IMR-90 (cell line): ENCODE data around the gene TMCC1. TPM values are rescaled to one million over a fixed set of nuclear protein-coding genes. Genes with fewer than 3 reads are reported as not detected.

Source experiments
- ATAC-seq: fragments of 200-7000 bp; cut with Tn5 transposase; 2 replicates; pipeline ENCODE4 v1.9.1; 2020; ENCODE audit warnings: low read depth, mild to moderate bottlenecking, moderate library complexity
- BruUV-seq: library from RNA; stranded (reverse); fragments of 400-500 nt; replicated peaks from 2 replicates; lab custom pipeline; 2021; lab: Mats Ljungman, UMichigan
- CTCF ChIA-PET: fragments of 300-600 bp; formaldehyde crosslinking; extraction: SDS; loops from one replicate; lab custom pipeline; 2021; ENCODE audit warnings: antibody characterized with exemption; lab: Yijun Ruan, JAX
- POLR2A ChIA-PET: fragments of 300-600 bp; sonication (Branson Sonifier 250); formaldehyde crosslinking; loops from one replicate; lab custom pipeline; 2022; ENCODE audit warnings: antibody characterized with exemption; ENCODE audit not compliant: unreplicated experiment; lab: Charles Lee
- DNase-seq: peaks from one replicate; pipeline ENCODE4 v3.0.0; 2013
- H2AFZ ChIP-seq: replicated peaks from 2 replicates; pipeline ENCODE3; 2013; ENCODE audit warnings: low read length, mild to moderate bottlenecking; ENCODE audit not compliant: poor library complexity
- H2AK5ac ChIP-seq: 2 replicates; pipeline ENCODE4 v1.6.1; 2013; ENCODE audit warnings: low read depth, low read length, inconsistent platforms
- H2AK9ac ChIP-seq: replicated peaks from 2 replicates; pipeline ENCODE3; 2013; ENCODE audit warnings: mild to moderate bottlenecking, low read depth, low read length, moderate library complexity; ENCODE audit not compliant: poor library complexity
- H2BK120ac ChIP-seq: 2 replicates; pipeline ENCODE4 v1.6.1; 2013; ENCODE audit warnings: low read depth, low read length, inconsistent platforms
- H2BK15ac ChIP-seq: 3 replicates; pipeline ENCODE4 v1.6.1; 2013; ENCODE audit warnings: low read depth, low read length, inconsistent platforms
- H2BK20ac ChIP-seq: 2 replicates; pipeline ENCODE4 v1.6.1; 2013; ENCODE audit warnings: low read depth, mild to moderate bottlenecking, inconsistent platforms, low read length, moderate library complexity
- H2BK5ac ChIP-seq: 2 replicates; pipeline ENCODE4 v1.6.1; 2013; ENCODE audit warnings: mild to moderate bottlenecking, low read depth, low read length, inconsistent platforms; ENCODE audit not compliant: poor library complexity, severe bottlenecking
- H3K14ac ChIP-seq: replicated peaks from 2 replicates; pipeline ENCODE4 v1.6.1; 2013; ENCODE audit warnings: low read depth, low read length, inconsistent platforms
- H3K18ac ChIP-seq: 2 replicates; pipeline ENCODE4 v1.6.1; 2013; ENCODE audit warnings: low read depth, low read length, control low read depth
- H3K23ac ChIP-seq: 2 replicates; pipeline ENCODE4 v1.6.1; 2013; ENCODE audit warnings: low read depth, low read length, inconsistent platforms
- H3K27ac ChIP-seq: 2 replicates; pipeline ENCODE4 v1.5.1; 2013; ENCODE audit warnings: mild to moderate bottlenecking, control low read depth, low read length; ENCODE audit not compliant: insufficient read depth
- H3K27me3 ChIP-seq: 2 replicates; pipeline ENCODE4 v1.6.1; 2013; ENCODE audit warnings: low read length; ENCODE audit not compliant: control insufficient read depth, insufficient read depth
- H3K36me3 ChIP-seq: 2 replicates; pipeline ENCODE4 v1.6.1; 2013; ENCODE audit warnings: low read length, mixed read lengths; ENCODE audit not compliant: control insufficient read depth, insufficient read depth
- H3K4ac ChIP-seq: 2 replicates; pipeline ENCODE4 v1.6.1; 2013; ENCODE audit warnings: low read depth, low read length, inconsistent platforms
- H3K4me1 ChIP-seq: 2 replicates; pipeline ENCODE4 v1.6.1; 2013; ENCODE audit warnings: low read length, mixed read lengths; ENCODE audit not compliant: control insufficient read depth, insufficient read depth
- H3K4me2 ChIP-seq: 2 replicates; pipeline ENCODE4 v1.6.1; 2013; ENCODE audit warnings: low read depth, mild to moderate bottlenecking, control low read depth, low read length, moderate library complexity
- H3K4me3 ChIP-seq: 2 replicates; pipeline ENCODE4 v1.5.1; 2013; ENCODE audit warnings: low read depth, mild to moderate bottlenecking, control low read depth, low read length, moderate library complexity; ENCODE audit not compliant: insufficient read depth
- H3K56ac ChIP-seq: 2 replicates; pipeline ENCODE4 v1.6.1; 2013; ENCODE audit warnings: low read length, inconsistent platforms; ENCODE audit not compliant: insufficient read depth; ENCODE audit errors: extremely low read depth
- H3K79me1 ChIP-seq, 2 experiments: 2 replicates each; pipeline ENCODE4 v1.6.1; 2013; ENCODE audit warnings: low read length in 2 of 2, inconsistent platforms in 1 of 2, low read depth in 1 of 2
- H3K9ac ChIP-seq: 2 replicates; pipeline ENCODE4 v1.6.1; 2013; ENCODE audit warnings: low read depth, low read length, control low read depth
- H3K9me1 ChIP-seq: 2 replicates; pipeline ENCODE4 v1.6.1; 2013; ENCODE audit warnings: low read length, inconsistent platforms; ENCODE audit not compliant: insufficient read depth
- H3K9me3 ChIP-seq: 2 replicates; pipeline ENCODE4 v1.6.1; 2013; ENCODE audit warnings: low read length; ENCODE audit not compliant: control insufficient read depth, insufficient read depth
- H4K20me1 ChIP-seq: 2 replicates; pipeline ENCODE4 v1.6.1; 2013; ENCODE audit warnings: low read length, inconsistent platforms; ENCODE audit not compliant: insufficient read depth
- H4K5ac ChIP-seq: 2 replicates; pipeline ENCODE4 v1.6.1; 2013; ENCODE audit warnings: mild to moderate bottlenecking, low read depth, low read length, control low read depth
- H4K8ac ChIP-seq, 2 experiments: 2 replicates each; pipeline ENCODE4 v1.6.1; 2013; ENCODE audit warnings: low read depth in 2 of 2, low read length in 2 of 2, control low read depth in 1 of 2, inconsistent platforms in 1 of 2
- H4K91ac ChIP-seq: 2 replicates; pipeline ENCODE4 v1.6.1; 2013; ENCODE audit warnings: low read depth, low read length, inconsistent platforms; ENCODE audit not compliant: insufficient read depth
- CEBPB ChIP-seq: IDR thresholded peaks from 2 replicates; pipeline ENCODE4 v1.6.1; 2012; ENCODE audit warnings: low read depth, low read length, improper control_type of control experiment
- CTCF ChIP-seq: conservative IDR thresholded peaks from 2 replicates; pipeline ENCODE4 v1.5.1; 2012; ENCODE audit warnings: mild to moderate bottlenecking, low read depth, low read length, improper control_type of control experiment
- FOS ChIP-seq: fragments of 150-350 bp; IDR thresholded peaks from 2 replicates; pipeline ENCODE4 v1.6.1; 2016; ENCODE audit warnings: low read depth, low read length
- RCOR1 ChIP-seq: IDR thresholded peaks from 2 replicates; pipeline ENCODE4 v1.6.1; 2012; ENCODE audit warnings: mild to moderate bottlenecking, low read length, improper control_type of control experiment; ENCODE audit not compliant: insufficient replicate concordance
- SMC3 ChIP-seq: fragments of 150-350 bp; IDR thresholded peaks from 2 replicates; pipeline ENCODE4 v1.6.1; 2016; ENCODE audit warnings: low read depth, mild to moderate bottlenecking, antibody characterized with exemption, low read length, moderate library complexity
- WGBS, 2 experiments: methylation state at CpG; one replicate each; pipeline versions ENCODE4 v1.1.5 to v1.1.7; 2013; ENCODE audit warnings: missing lambda C conversion rate in 2 of 2; ENCODE audit not compliant: insufficient read length in 1 of 2; ENCODE audit errors: extremely low coverage in 2 of 2; 5-methylcytosine and 5-hydroxymethylcytosine counted together
- dilution Hi-C: fragments of 300-500 bp; cut with HindIII; formaldehyde crosslinking; loops from one replicate; pipeline ENCODE4 v1.14.3; 2018; ENCODE audit warnings: low sequenced_read_pairs; ENCODE audit not compliant: unreplicated experiment
- in situ Hi-C: fragments of 300-500 bp; cut with MboI; formaldehyde crosslinking; loops from 3 replicates; pipeline ENCODE4 v1.14.3; 2019; ENCODE audit warnings: low sequenced_read_pairs, inconsistent platforms, mixed read lengths
- intact Hi-C: fragments of 100-400 bp; cut with micrococcal nuclease; formaldehyde crosslinking; loops from 2 replicates; pipeline ENCODE4 v1.10.0; 2022
- polyA plus RNA-seq, 3 experiments: library from polyadenylated mRNA; depleted of rRNA; stranded (reverse); fragments of >200 nt; gene quantifications; 2 replicates each; pipeline ENCODE4 v1.2.3, GENCODE V29; 2012; ENCODE audit warnings: low replicate concordance in 1 of 3
- total RNA-seq: library from RNA; depleted of rRNA; stranded (reverse); fragments of >200 nt; gene quantifications from 2 replicates; pipeline ENCODE4 v1.2.3, GENCODE V29; 2012
- TF ChIP-seq, protein P1 (sequence below): fragments of 150-350 bp; IDR thresholded peaks from 2 replicates; pipeline ENCODE4 v1.6.1; 2017; ENCODE audit warnings: mild to moderate bottlenecking, antibody characterized with exemption, low read length, low read depth

TMCC1 gene
- total and polyA plus RNA-seq, 2 of the 4 experiments (the other 2 are of a cell fraction) = 5.0 to 7.3 TPM

DNA sequence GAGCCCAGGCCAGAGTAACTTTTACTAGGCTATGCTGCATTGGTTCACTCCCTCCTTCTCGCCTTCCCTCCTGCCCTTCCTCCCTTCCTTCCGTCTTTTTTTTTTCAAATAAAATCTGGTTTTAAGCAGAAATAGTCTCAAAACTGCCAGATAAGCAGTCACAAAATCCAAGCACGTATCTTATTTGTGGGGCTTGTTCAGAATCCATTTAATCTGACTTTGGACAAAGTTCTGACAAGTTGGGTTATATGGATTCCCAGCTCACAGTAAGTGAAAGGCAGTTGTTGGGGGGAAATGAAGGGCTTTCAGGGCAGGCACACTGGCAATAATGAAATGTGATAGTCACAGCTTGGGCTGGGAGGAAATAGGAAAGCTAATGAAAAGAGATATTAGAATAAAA is 255.0 kb downstream of the TMCC1 start:
- Histone ChIP-seq H3K79me1 (no peaks in the 10 kb centered on the region), H3K27ac (no peak overlapping the region), H3K9me3 (peaks cover 15% of the 10 kb centered on the region), H3K23ac (no peak overlapping the region), H4K8ac (no peak overlapping the region), H3K56ac (no peak overlapping the region), H3K4me1 (no peaks in the 10 kb centered on the region), H3K18ac (no peak overlapping the region), H3K9me1 (no peaks in the 10 kb centered on the region), H3K27me3 (0 out of 2 replicates have a peak, but pooled peaks cover 1% of the 10 kb centered on the region), H3K36me3 (no peaks in the 10 kb centered on the region), H4K20me1 (no peaks in the 10 kb centered on the region), H2AK5ac (no peak overlapping the region), H2BK20ac (no peak overlapping the region), H2BK120ac (no peak overlapping the region), H3K4me2 (no peak overlapping the region), H2AK9ac (peak overlapping the region; percentile 16), H2BK15ac (no peak overlapping the region), H3K9ac (no peak overlapping the region), H2AFZ (peak overlapping the region; percentile 32), H2BK5ac (no peak overlapping the region), H4K91ac (no peak overlapping the region), H3K4me3 (no peak overlapping the region), H3K4ac (no peak overlapping the region), H3K14ac (no peak overlapping the region), H4K5ac (no peak overlapping the region)
- intact Hi-C loops = no loop called here
- CTCF ChIA-PET = interaction anchor here (1.0 kb wide), 1 partner anchor 187 kb away, joined by 3 read pairs; no protein-coding TSS in a partner anchor
- POLR2A ChIA-PET = no interaction called here
- ATAC-seq (no peak), DNase-seq (no peak)
- no TSS peak for BruUV-seq
- 92% methylated on average over 2 of the region's 3 CpGs; no CpG with 5 or more reads in 1 of the 2 experiments for WGBS, 2 experiments
- no peak for TF ChIP-seq SMC3
- TF ChIP-seq CTCF = no peak
- TF ChIP-seq CEBPB = no peak
- TF ChIP-seq FOS = no peak
- TF ChIP-seq, protein P1, sequence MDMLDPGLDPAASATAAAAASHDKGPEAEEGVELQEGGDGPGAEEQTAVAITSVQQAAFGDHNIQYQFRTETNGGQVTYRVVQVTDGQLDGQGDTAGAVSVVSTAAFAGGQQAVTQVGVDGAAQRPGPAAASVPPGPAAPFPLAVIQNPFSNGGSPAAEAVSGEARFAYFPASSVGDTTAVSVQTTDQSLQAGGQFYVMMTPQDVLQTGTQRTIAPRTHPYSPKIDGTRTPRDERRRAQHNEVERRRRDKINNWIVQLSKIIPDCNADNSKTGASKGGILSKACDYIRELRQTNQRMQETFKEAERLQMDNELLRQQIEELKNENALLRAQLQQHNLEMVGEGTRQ = no peak
- no peak for TF ChIP-seq RCOR1
- in situ Hi-C loops = loop anchor here (25.0 kb wide), 1 partner anchor 449 kb away; the partner anchor contains the start of gene ALG1L2
- dilution Hi-C loops = no loop called here
